CD4-positive, alpha-beta T cell treated with Interleukin-17A for 1 hour (primary cell): Measurements from ENCODE around the gene SSC5D.

Source experiments
- DNase-seq: peaks from one replicate; pipeline ENCODE4 v3.0.0-alpha.2; 2020

The SSC5D gene

GRCh38 chr19:55474269-55475265 lies 13.7 kb upstream of the SSC5D start:
- DNase-seq = no peak

DNA sequence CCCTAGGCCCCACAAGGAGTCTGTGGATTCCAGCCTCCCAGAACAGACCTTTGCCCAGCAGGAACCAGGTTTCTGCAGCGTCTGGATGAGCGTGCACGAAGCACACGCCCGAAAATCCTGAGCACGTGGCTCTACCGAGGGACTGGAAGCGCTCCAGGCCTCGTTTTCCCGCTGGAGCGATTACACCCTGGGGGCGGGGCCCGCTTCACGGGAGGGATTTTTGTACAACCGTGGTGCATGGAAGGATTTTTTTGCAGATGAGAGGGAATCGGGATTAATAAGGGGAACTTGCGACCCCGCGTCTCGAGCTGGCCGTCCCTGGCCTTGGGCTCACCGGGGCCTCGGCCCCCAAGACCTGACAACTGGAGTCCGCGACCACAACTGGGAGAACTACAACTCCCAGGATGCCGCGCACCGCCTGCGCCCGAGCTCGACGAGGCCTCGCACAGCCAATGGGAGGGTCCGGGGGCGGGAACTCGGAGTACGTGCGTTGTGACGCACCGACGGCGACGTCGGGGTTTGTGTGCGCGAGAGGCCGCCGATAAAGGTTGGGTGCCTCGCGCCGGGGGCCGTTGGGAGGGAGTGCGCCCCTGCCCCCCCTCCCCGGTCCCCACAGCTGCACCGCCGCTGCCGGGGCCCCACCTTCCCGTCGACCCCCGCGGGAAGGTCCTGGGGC lies 12.0 kb upstream of the SSC5D start, which contains the start of gene ZNF628:
ZNF628 (plus strand) TSS at position 518 of the 676 bp plus-strand sequence. CDS start 3,294 bp downstream, outside the sequence.
- DNase-seq = peak; percentile 98

DNA sequence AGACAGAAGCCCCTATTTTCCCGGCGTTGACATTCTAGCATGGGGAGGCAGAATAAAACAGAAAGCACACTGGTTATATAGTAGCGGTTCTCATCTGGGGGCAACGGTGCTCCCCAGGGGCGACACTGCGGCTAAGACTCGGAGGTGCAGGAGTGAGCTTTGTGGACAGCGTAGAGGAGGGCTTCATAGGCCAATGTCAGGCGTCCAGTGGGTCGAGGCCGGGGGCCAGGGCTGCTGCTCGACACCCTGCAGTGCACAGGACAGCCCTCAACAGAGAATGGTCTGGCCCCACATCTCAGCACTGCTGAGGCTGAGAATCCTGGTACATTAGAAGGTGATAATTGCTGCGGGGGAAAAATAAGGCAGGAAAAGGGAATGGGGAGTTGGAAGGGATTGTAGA lies 10.3 kb upstream of the SSC5D start:
- no peak for DNase-seq

- no peak for DNase-seq
Measured at GRCh38 chr19:55478364-55478763, 9.9 kb upstream of the SSC5D start.

- DNase-seq = no peak
Measured at GRCh38 chr19:55479045-55479444, 9.2 kb upstream of the SSC5D start.

DNA sequence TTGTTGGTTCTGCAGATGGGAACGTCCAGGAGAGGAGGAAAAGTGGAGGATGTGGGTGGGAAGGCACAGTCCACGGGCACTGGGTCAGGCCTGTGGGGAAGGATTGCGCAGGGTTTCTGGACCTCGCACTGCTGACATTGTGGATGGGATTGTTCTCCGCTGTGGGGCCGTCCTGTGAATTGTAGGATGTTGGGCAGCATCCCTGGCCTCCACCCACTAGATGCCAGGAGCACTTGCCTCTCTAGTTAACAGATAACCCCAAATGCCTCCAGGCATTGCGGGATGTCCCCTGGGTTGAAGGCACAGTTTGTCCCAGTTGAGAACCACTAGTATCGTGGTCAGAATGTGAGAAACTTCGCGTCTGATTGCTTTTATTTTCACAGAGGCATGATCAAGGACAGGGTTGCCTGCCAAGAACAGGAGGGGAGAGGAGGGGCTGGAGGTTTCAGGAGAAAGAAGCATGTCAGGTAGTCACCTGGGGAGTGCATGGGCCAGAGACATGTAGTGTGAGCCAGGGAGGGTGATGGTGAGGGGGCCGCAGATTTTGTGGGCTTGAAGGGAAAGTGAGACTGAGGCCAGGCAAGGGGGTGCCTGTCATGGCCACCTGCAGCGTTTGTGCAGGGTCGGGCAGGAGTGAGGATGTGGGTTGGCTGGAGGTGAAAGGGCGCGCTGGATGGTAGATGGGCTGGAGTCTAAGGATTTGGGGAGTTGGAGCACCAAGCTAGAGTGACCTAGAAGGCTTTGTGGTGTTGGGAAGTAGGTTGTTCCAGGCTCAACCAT lies 8.6 kb upstream of the SSC5D start:
- DNase-seq = no peak

GRCh38 chr19:55481148-55481793 lies 7.0 kb upstream of the SSC5D start:
- DNase-seq = no peak

GRCh38 chr19:55481794-55482155 lies 6.5 kb upstream of the SSC5D start:
- no peak for DNase-seq

DNA sequence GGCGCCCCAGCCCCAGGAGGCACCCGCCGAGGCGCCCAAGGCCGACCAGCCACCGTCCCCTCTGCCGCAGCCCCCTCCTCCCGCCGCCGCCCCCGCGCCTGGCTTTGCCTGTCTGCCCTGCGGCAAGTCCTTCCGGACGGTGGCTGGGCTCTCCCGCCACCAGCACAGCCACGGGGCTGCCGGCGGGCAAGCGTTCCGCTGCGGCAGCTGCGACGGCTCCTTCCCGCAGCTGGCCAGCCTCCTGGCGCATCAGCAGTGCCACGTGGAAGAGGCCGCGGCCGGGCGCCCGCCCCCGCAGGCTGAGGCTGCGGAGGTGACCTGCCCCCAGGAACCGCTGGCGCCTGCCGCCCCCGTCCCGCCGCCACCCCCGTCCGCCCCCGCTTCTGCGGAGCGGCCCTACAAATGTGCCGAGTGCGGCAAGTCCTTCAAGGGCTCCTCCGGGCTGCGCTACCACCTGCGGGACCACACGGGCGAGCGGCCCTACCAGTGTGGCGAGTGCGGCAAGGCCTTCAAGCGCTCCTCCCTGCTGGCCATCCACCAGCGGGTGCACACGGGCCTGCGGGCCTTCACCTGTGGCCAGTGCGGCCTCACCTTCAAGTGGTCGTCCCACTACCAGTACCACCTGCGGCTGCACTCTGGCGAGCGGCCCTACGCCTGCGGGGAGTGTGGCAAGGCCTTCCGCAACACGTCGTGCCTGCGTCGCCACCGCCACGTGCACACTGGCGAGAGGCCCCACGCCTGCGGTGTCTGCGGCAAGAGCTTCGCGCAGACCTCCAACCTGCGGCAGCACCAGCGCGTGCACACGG lies 5.9 kb upstream of the SSC5D start:
- no peak for DNase-seq

GRCh38 chr19:55482967-55483705 lies 5.1 kb upstream of the SSC5D start:
- DNase-seq = no peak

GRCh38 chr19:55483706-55484592 lies 4.3 kb upstream of the SSC5D start:
- no peak for DNase-seq

DNA sequence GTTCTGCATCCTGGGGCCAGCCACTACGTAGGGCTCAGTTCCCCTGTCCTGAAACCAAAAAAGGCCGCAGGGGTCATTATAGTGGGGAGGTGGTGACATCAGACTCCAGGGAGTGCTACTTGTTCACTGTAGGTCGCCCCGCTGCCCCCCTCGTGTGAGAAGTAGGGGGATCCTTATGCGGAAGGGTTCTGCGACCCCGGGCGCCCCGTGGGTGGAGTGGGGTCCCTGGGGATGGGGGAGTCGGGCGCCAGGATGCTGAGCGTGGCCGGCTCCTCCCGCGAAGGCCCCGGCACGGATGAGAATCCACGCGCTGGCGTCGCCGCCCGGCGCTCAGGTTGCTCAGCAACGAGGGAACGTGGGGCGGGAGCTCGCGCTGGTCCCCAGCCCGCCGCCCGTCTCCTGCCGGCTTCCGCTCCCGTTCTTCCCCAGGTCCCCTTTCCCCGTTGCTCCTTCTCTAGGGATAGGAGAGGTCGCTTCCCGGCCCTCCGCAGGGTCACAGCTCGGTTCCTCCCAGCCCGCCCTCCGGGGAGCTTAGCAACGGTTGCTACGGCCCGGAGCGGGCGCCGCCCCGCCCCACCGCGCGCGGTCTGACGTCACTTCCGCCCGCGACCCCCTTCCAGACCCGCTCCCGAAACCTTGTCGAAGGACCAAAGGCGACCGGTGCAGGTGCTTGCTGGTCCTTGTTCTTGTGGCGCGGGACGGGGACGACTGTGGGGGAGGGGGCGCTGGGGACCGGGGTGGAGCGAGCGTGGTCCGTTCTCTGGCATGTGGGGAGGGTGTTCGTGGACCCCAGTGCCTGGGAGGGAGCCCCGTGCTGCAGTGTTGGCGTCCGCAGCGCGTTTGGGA lies 3.4 kb upstream of the SSC5D start, which contains the start of gene NAT14:
NAT14 (plus strand) TSS at position 596 of the 846 bp plus-strand sequence. CDS start 521 bp downstream, outside the sequence.
- peak; percentile 75 for DNase-seq

GRCh38 chr19:55485439-55486011 lies 2.7 kb upstream of the SSC5D start:
- no peak for DNase-seq

GRCh38 chr19:55486043-55486970 lies 1.9 kb upstream of the SSC5D start:
- no peak for DNase-seq

- DNase-seq = peak; percentile 17
Measured at GRCh38 chr19:55486971-55487923, 989 bp upstream of the SSC5D start.
